Measurements from ENCODE around the gene ABHD15. TPM values are rescaled to one million over a fixed set of nuclear protein-coding genes. Genes with fewer than 3 reads are reported as not detected.

The ABHD15 gene
- total and polyA plus RNA-seq, 7 experiments from 2014 or later, result 3.1 to 17.6 (median 9.9) TPM

- CTCF ChIA-PET, result interaction anchor here (0.6 to 1.9 kb wide), 8 partner anchors 9 to 342 kb away, joined by 3 to 11 read pairs (median 4); partner anchors contain the start of gene SSH2
- H3K36me3 Mint-ChIP-seq, result peaks cover 0 to 1% (median 0%) of the 10 kb centered on the region in 5 donors
- Histone ChIP-seq H3K36me3 (ENCODE audit: control insufficient read depth in 2 of 3, insufficient read depth in 3 of 3, low read length in 3 of 3) (no peaks in the 10 kb centered on the region), H3K27me3 (ENCODE audit: control insufficient read depth in 2 of 2, insufficient read depth in 2 of 2, low read length in 2 of 2) (no peaks in the 10 kb centered on the region), H3K4me3 (ENCODE audit: low read length) (peak overlapping the region; percentile 72), H3K9me3 (ENCODE audit: control insufficient read depth in 2 of 3, low read length in 3 of 3) (no peaks in the 10 kb centered on the region), H3K4me1 (ENCODE audit: control insufficient read depth in 2 of 2, insufficient read depth in 2 of 2, low read length in 2 of 2) (peaks cover 54 to 70% of the 10 kb centered on the region in 2 donors), H3K27ac (ENCODE audit: low read depth, low read length) (peak overlapping the region; percentile 72)
- peak overlapping the region; percentile 83 to 96 (median 94) for H3K4me3 Mint-ChIP-seq
- H3K27ac Mint-ChIP-seq, result peak overlapping the region in 8 of 9 donors; percentile 49 to 98 (median 90)
- DNase-seq, result peak in 5 of 9 donors; percentile 23 to 67 (median 31)
- peak; percentile 13 for ATAC-seq
- POLR2A ChIA-PET, result interaction anchor here (1.0 to 5.9 kb wide), 6 partner anchors 26 to 374 kb away, joined by 3 to 59 read pairs (median 4); partner anchors contain the start of gene CORO6
- H3K4me1 Mint-ChIP-seq, result peaks cover 44 to 78% (median 74%) of the 10 kb centered on the region in 7 donors
- intact Hi-C loops (cut with micrococcal nuclease), result loop anchor here (1.0 kb wide), 6 partner anchors 8 to 342 kb away; partner anchors contain the start of genes TP53I13 (in 2 of the 2) and SSH2 (in 1 of the 2)
- H3K27me3 Mint-ChIP-seq, result no peaks in the 10 kb centered on the region
- no peaks in the 10 kb centered on the region for H3K9me3 Mint-ChIP-seq
These were observed 21.9 kb upstream of the ABHD15 start for GRCh38 chr17:29588562-29589411.

- Mint-ChIP-seq H3K27ac (peak overlapping the region; percentile 62 to 98 (median 91)), H3K4me1 (peaks cover 45 to 80% (median 74%) of the 10 kb centered on the region in 7 donors), H3K4me3 (peak overlapping the region; percentile 83 to 96 (median 94)), H3K9me3 (no peaks in the 10 kb centered on the region), H3K36me3 (peaks cover 0 to 5% (median 0%) of the 10 kb centered on the region in 5 donors), H3K27me3 (no peaks in the 10 kb centered on the region)
- ChIA-PET POLR2A (interaction anchor here (0.9 to 5.9 kb wide), 7 partner anchors 18 to 374 kb away, joined by 3 to 59 read pairs (median 4); partner anchors contain the start of gene CORO6), CTCF (interaction anchor here (0.6 to 1.9 kb wide), 8 partner anchors 9 to 343 kb away, joined by 3 to 11 read pairs (median 4); partner anchors contain the start of gene SSH2)
- Histone ChIP-seq H3K27me3 (ENCODE audit: control insufficient read depth in 2 of 2, insufficient read depth in 2 of 2, low read length in 2 of 2) (no peaks in the 10 kb centered on the region), H3K4me3 (ENCODE audit: low read length) (peak overlapping the region; percentile 72), H3K27ac (ENCODE audit: low read depth, low read length) (peak overlapping the region; percentile 72), H3K9me3 (ENCODE audit: control insufficient read depth in 2 of 3, low read length in 3 of 3) (no peaks in the 10 kb centered on the region), H3K4me1 (ENCODE audit: control insufficient read depth in 2 of 2, insufficient read depth in 2 of 2, low read length in 2 of 2) (peaks cover 53 to 68% of the 10 kb centered on the region in 2 donors), H3K36me3 (ENCODE audit: control insufficient read depth in 2 of 3, insufficient read depth in 3 of 3, low read length in 3 of 3) (peaks cover 0 to 3% (median 0%) of the 10 kb centered on the region in 3 experiments)
- ATAC-seq, result no peak
- intact Hi-C loops (cut with micrococcal nuclease), result no loop called here
- no peak for DNase-seq
These were observed 21.3 kb upstream of the ABHD15 start for GRCh38 chr17:29588017-29588561.

GRCh38 chr17:29587591-29587990 lies 20.8 kb upstream of the ABHD15 start:
- Histone ChIP-seq H3K9me3 (ENCODE audit: control insufficient read depth in 2 of 3, low read length in 3 of 3) (no peaks in the 10 kb centered on the region), H3K27me3 (ENCODE audit: control insufficient read depth in 2 of 2, insufficient read depth in 2 of 2, low read length in 2 of 2) (no peaks in the 10 kb centered on the region), H3K27ac (ENCODE audit: low read depth, low read length) (peak overlapping the region; percentile 72), H3K36me3 (ENCODE audit: control insufficient read depth in 2 of 3, insufficient read depth in 3 of 3, low read length in 3 of 3) (peaks cover 0 to 8% (median 0%) of the 10 kb centered on the region in 3 experiments), H3K4me1 (ENCODE audit: control insufficient read depth in 2 of 2, insufficient read depth in 2 of 2, low read length in 2 of 2) (peaks cover 51 to 65% of the 10 kb centered on the region in 2 donors), H3K4me3 (ENCODE audit: low read length) (no peak overlapping the region)
- CTCF ChIA-PET, result interaction anchor here (0.6 to 1.9 kb wide), 6 partner anchors 8 to 343 kb away, joined by 3 to 11 read pairs (median 4); partner anchors contain the start of gene SSH2
- ATAC-seq, result no peak
- Mint-ChIP-seq H3K27me3 (no peaks in the 10 kb centered on the region), H3K4me1 (peaks cover 45 to 77% (median 71%) of the 10 kb centered on the region in 7 donors), H3K27ac (peak overlapping the region in 8 of 9 donors; percentile 62 to 94 (median 90)), H3K4me3 (peak overlapping the region; percentile 83 to 96 (median 94)), H3K9me3 (no peaks in the 10 kb centered on the region), H3K36me3 (peaks cover 0 to 7% (median 0%) of the 10 kb centered on the region in 5 donors)
- intact Hi-C loops (cut with micrococcal nuclease), result no loop called here
- no peak for DNase-seq
- POLR2A ChIA-PET, result interaction anchor here (0.9 to 5.9 kb wide), 6 partner anchors 18 to 375 kb away, joined by 3 to 59 read pairs (median 4); partner anchors contain the start of gene TP53I13

- Mint-ChIP-seq H3K27ac (peak overlapping the region; percentile 31 to 93 (median 79)), H3K9me3 (no peaks in the 10 kb centered on the region), H3K27me3 (no peaks in the 10 kb centered on the region), H3K36me3 (peaks cover 0 to 12% (median 0%) of the 10 kb centered on the region in 5 donors), H3K4me1 (peaks cover 45 to 70% (median 65%) of the 10 kb centered on the region in 7 donors), H3K4me3 (peak overlapping the region in 9 of 10 donors; percentile 45 to 96 (median 94))
- ATAC-seq (no peak), DNase-seq (no peak)
- POLR2A ChIA-PET, result interaction anchor here (0.9 to 5.9 kb wide), 6 partner anchors 12 to 344 kb away, joined by 3 to 59 read pairs (median 6); partner anchors contain the start of gene TP53I13
- CTCF ChIA-PET, result interaction anchor here (0.6 to 2.0 kb wide), 4 partner anchors 26 to 540 kb away, joined by 4 to 21 read pairs (median 9); no protein-coding TSS in a partner anchor
- Histone ChIP-seq H3K36me3 (ENCODE audit: control insufficient read depth in 2 of 3, insufficient read depth in 3 of 3, low read length in 3 of 3) (peaks cover 0 to 15% (median 6%) of the 10 kb centered on the region in 3 experiments), H3K27ac (ENCODE audit: low read depth, low read length) (peak overlapping the region; percentile 72), H3K27me3 (ENCODE audit: control insufficient read depth in 2 of 2, insufficient read depth in 2 of 2, low read length in 2 of 2) (no peaks in the 10 kb centered on the region), H3K9me3 (ENCODE audit: control insufficient read depth in 2 of 3, low read length in 3 of 3) (no peaks in the 10 kb centered on the region), H3K4me1 (ENCODE audit: control insufficient read depth in 2 of 2, insufficient read depth in 2 of 2, low read length in 2 of 2) (peaks cover 45 to 60% of the 10 kb centered on the region in 2 donors), H3K4me3 (ENCODE audit: low read length) (no peak overlapping the region)
- intact Hi-C loops (cut with micrococcal nuclease), result no loop called here
These were observed 20.0 kb upstream of the ABHD15 start for GRCh38 chr17:29586676-29587469.

GRCh38 chr17:29585080-29585751 lies 18.4 kb upstream of the ABHD15 start:
- Mint-ChIP-seq H3K4me1 (peaks cover 43 to 58% (median 54%) of the 10 kb centered on the region in 7 donors), H3K27me3 (no peaks in the 10 kb centered on the region), H3K36me3 (peaks cover 0 to 18% (median 4%) of the 10 kb centered on the region in 5 donors), H3K27ac (peak overlapping the region; percentile 40 to 86 (median 67)), H3K4me3 (peak overlapping the region; percentile 25 to 94 (median 65)), H3K9me3 (no peaks in the 10 kb centered on the region)
- Histone ChIP-seq H3K36me3 (ENCODE audit: control insufficient read depth in 2 of 3, insufficient read depth in 3 of 3, low read length in 3 of 3) (peaks cover 0 to 25% (median 8%) of the 10 kb centered on the region in 3 experiments), H3K9me3 (ENCODE audit: control insufficient read depth in 2 of 3, low read length in 3 of 3) (no peaks in the 10 kb centered on the region), H3K4me1 (ENCODE audit: control insufficient read depth in 2 of 2, insufficient read depth in 2 of 2, low read length in 2 of 2) (peaks cover 29 to 49% of the 10 kb centered on the region in 2 donors), H3K27me3 (ENCODE audit: control insufficient read depth in 2 of 2, insufficient read depth in 2 of 2, low read length in 2 of 2) (no peaks in the 10 kb centered on the region), H3K4me3 (ENCODE audit: low read length) (peak overlapping the region; percentile 23), H3K27ac (ENCODE audit: low read depth, low read length) (peak overlapping the region; percentile 30)
- POLR2A ChIA-PET, result interaction anchor here (1.1 to 5.9 kb wide), 5 partner anchors 9 to 346 kb away, joined by 4 to 59 read pairs (median 6); partner anchors contain the start of gene TP53I13
- intact Hi-C loops (cut with micrococcal nuclease), result no loop called here
- DNase-seq (peak in 1 of 9 donors; percentile 18), ATAC-seq (no peak)
- CTCF ChIA-PET, result interaction anchor here (0.7 to 2.0 kb wide), 6 partner anchors 11 to 194 kb away, joined by 3 to 21 read pairs (median 4); no protein-coding TSS in a partner anchor
